Measurements from ENCODE around the gene ARSB.

The ARSB gene

GRCh38 chr5:78959767-78960166, 25.3 kb downstream of the ARSB start:
- no peak for DNase-seq (ENCODE audit: low read depth)
- H3K4me3 ChIP-seq (ENCODE audit: control insufficient read depth, low read depth, low read length) = no peak overlapping the region
- TF ChIP-seq, protein P1, sequence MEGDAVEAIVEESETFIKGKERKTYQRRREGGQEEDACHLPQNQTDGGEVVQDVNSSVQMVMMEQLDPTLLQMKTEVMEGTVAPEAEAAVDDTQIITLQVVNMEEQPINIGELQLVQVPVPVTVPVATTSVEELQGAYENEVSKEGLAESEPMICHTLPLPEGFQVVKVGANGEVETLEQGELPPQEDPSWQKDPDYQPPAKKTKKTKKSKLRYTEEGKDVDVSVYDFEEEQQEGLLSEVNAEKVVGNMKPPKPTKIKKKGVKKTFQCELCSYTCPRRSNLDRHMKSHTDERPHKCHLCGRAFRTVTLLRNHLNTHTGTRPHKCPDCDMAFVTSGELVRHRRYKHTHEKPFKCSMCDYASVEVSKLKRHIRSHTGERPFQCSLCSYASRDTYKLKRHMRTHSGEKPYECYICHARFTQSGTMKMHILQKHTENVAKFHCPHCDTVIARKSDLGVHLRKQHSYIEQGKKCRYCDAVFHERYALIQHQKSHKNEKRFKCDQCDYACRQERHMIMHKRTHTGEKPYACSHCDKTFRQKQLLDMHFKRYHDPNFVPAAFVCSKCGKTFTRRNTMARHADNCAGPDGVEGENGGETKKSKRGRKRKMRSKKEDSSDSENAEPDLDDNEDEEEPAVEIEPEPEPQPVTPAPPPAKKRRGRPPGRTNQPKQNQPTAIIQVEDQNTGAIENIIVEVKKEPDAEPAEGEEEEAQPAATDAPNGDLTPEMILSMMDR (conservative IDR thresholded peaks at IDR 0.05; ENCODE audit: control insufficient read depth, insufficient read depth, low read depth, low read length) = no peak

DNA sequence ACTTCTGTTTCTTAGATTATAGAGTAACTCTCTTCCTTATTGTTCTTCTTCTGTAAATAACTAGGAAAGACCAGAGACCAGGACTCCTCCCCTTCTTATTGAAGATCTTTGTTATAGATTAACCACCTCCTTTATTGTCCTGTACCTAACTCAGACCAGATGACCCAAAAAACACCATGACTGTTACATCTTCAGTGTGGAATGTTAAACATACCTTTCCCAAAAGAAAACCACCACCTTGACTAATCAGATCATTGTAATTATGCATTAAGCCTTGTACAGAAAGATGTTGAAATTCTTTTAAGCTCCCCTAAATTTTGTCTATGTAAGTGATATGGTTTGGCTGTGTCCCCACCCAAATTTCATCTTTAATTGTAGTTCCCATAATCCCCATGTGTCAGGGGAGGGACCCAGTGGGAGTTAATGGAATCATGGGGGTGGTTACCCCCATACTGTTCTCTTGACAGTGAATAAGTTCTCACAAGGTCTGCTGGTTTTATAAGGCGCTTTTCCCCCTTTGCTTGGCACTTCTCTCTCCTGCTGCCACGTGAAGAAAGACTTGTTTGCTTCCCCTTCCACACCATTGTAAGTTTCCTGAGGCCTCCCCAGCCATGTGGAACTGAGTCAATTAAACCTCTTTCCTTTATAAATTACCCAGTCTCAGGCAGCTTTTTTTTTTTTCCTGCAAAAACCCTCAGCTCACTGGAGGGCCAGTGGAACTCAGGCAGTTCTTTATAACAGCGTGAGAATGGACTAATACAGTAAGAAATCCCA, 26.3 kb downstream of the ARSB start:
- no peak overlapping the region for H3K4me3 ChIP-seq (ENCODE audit: control insufficient read depth, low read depth, low read length)
- no peak for DNase-seq (ENCODE audit: low read depth)
- TF ChIP-seq, protein P1 (conservative IDR thresholded peaks at IDR 0.05; ENCODE audit: control insufficient read depth, insufficient read depth, low read depth, low read length) = no peak

DNA sequence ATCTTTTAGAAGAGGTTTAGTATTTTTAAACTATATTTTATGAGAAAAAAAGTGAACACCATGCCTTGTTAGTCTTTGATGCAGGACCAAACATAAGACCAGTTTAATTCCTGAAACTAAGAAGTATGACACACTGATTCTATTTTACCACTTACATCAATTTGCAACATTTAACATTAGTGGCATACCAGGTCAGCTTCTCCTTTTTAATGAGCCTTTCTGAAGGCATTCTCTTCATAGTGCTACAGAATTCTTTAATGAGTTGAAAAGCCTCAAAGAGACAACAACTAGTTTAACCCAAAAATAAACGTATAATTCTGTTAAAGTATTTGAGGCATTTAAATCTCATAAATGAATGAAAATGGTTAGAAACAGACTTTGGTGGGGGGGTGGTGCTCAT, 28.2 kb downstream of the ARSB start:
- TF ChIP-seq, protein P1 (conservative IDR thresholded peaks at IDR 0.05; ENCODE audit: control insufficient read depth, insufficient read depth, low read depth, low read length) = no peak
- DNase-seq (ENCODE audit: low read depth) = no peak

GRCh38 chr5:78953092-78953800, 31.9 kb downstream of the ARSB start:
- no peak overlapping the region for H3K4me3 ChIP-seq (ENCODE audit: control insufficient read depth, low read depth, low read length)
- peak; percentile 58 for DNase-seq (ENCODE audit: low read depth)
- TF ChIP-seq, protein P1 (conservative IDR thresholded peaks at IDR 0.05; ENCODE audit: control insufficient read depth, insufficient read depth, low read depth, low read length) = no peak

More for the DNA sequence above, 28.2 kb downstream of the ARSB start:
- H3K4me3 ChIP-seq (ENCODE audit: control insufficient read depth, low read depth, low read length) = no peak overlapping the region

DNA sequence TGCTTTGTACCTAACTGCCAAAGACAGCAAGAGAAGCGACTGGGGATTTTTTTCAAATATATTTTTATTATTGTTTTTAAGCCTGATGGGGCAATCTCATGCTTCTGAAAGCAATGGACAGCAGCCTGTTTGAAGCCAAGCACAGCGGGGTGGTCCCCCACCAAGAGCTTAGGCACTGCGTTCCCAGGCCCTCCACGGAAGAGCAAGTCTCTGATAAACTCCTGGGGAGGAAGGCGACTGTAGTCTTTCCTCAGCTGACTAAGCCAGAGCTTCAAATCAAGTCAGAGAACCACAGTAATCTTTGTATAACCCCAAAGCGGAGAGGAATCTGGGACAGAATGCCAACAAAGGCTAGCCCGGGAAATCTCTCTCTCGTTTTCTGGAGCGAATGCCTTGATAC, 54.4 kb downstream of the ARSB start:
- H3K4me3 ChIP-seq (ENCODE audit: control insufficient read depth, low read depth, low read length) = no peak overlapping the region
- TF ChIP-seq, protein P1 (conservative IDR thresholded peaks at IDR 0.05; ENCODE audit: control insufficient read depth, insufficient read depth, low read depth, low read length) = no peak
- DNase-seq (ENCODE audit: low read depth) = no peak

DNA sequence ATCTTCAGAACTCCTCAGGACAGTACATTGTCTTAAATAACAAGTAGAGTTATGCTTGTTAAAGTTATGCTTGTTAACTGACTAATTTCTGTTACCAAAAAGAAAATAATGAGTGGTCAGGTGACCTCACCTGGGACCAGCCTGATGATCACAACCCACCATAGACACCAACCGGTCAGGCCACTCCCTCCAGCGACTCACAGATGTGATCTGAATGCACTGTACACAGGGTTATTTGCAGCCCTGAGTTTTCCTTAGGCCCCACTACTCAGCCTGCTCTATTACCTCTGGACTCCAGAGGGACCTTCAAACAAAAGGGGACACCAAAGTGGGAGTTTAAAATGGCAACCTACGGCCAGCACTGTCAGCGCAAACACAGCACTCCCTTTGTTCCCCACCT, 55.3 kb downstream of the ARSB start:
- TF ChIP-seq, protein P1 (conservative IDR thresholded peaks at IDR 0.05; ENCODE audit: control insufficient read depth, insufficient read depth, low read depth, low read length) = no peak
- no peak for DNase-seq (ENCODE audit: low read depth)
- H3K4me3 ChIP-seq (ENCODE audit: control insufficient read depth, low read depth, low read length) = no peak overlapping the region

Data from fibroblast of mammary gland (primary cell).